Measurements from ENCODE around the gene CLPTM1L.
"Not testable (repeated sequence)": the region's sequence is repeated elsewhere in the genome, so short reads cannot be mapped to it uniquely, and the experiment has no call there.

Gene CLPTM1L

DNA sequence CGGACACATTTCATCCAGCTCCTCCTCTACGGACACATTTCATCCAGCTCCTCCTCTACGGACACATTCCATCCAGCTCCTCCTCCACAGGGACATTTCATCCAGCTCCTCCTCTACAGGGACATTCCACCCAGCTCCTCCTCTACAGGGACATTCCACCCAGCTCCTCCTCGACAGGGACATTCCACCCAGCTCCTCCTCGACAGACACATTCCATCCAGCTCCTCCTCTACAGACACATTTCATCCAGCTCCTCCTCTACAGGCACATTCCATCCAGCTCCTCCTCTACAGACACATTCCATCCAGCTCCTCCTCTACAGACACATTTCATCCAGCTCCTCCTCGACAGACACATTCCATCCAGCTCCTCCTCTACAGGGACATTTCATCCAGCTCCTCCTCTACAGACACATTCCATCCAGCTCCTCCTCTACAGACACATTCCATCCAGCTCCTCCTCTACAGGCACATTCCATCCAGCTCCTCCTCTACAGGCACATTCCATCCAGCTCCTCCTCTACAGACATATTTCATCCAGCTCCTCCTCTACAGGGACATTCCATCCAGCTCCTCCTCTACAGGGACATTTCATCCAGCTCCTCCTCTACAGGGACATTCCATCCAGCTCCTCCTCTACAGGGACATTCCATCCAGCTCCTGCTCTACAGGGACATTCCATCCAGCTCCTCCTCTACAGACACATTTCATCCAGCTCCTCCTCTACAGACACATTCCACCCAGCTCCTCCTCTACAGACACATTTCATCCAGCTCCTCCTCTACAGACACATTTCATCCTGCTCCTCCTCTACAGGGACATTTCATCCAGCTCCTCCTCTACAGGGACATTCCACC, 17.8 kb downstream of the CLPTM1L start:
- H3K4me1 ChIP-seq (ENCODE audit: control insufficient read depth, low read depth, low read length); H3K27me3 ChIP-seq (ENCODE audit: insufficient read depth, low read length, poor library complexity); H2BK120ac ChIP-seq (ENCODE audit: low read depth, low read length); H4K5ac ChIP-seq (ENCODE audit: low read length); H3K18ac ChIP-seq (ENCODE audit: low read length); H2BK15ac ChIP-seq (replicated peaks; ENCODE audit: low read depth); H3K79me2 ChIP-seq (ENCODE audit: control insufficient read depth, insufficient read depth, low read length); H3K4me2 ChIP-seq (ENCODE audit: low read length); H3K79me1 ChIP-seq (ENCODE audit: low read length); H4K8ac ChIP-seq (ENCODE audit: low read depth, low read length); H3K23ac ChIP-seq (ENCODE audit: low read length); H3K56ac ChIP-seq (ENCODE audit: low read length); H3K27ac ChIP-seq (ENCODE audit: low read depth, low read length); H3K9ac ChIP-seq (ENCODE audit: low read length); H2BK5ac ChIP-seq (ENCODE audit: low read length); H3K4me3 ChIP-seq (ENCODE audit: low read length); H3K4ac ChIP-seq (ENCODE audit: low read depth, low read length); H2AK5ac ChIP-seq (ENCODE audit: low read length): not testable (repeated sequence)
- DNase-seq = peak; percentile 84
- WGBS (ENCODE audit: extremely low coverage, insufficient coverage, low lambda C conversion rate) = no CpG with 5 or more reads among the region's 6 CpGs
- H3K36me3 ChIP-seq (ENCODE audit: control insufficient read depth, insufficient read depth, low read length) = peaks cover 24% of the 10 kb centered on the region

- H3K4me2 ChIP-seq (ENCODE audit: low read length); H3K27ac ChIP-seq (ENCODE audit: low read depth, low read length); H3K18ac ChIP-seq (ENCODE audit: low read length); H3K79me2 ChIP-seq (ENCODE audit: control insufficient read depth, insufficient read depth, low read length); H2AK5ac ChIP-seq (ENCODE audit: low read length); H3K4me3 ChIP-seq (ENCODE audit: low read length); H3K56ac ChIP-seq (ENCODE audit: low read length); H2BK15ac ChIP-seq (replicated peaks; ENCODE audit: low read depth); H2BK120ac ChIP-seq (ENCODE audit: low read depth, low read length); H4K5ac ChIP-seq (ENCODE audit: low read length); H3K4me1 ChIP-seq (ENCODE audit: control insufficient read depth, low read depth, low read length); H3K4ac ChIP-seq (ENCODE audit: low read depth, low read length); H3K9ac ChIP-seq (ENCODE audit: low read length); H4K8ac ChIP-seq (ENCODE audit: low read depth, low read length); H2BK5ac ChIP-seq (ENCODE audit: low read length); H3K27me3 ChIP-seq (ENCODE audit: insufficient read depth, low read length, poor library complexity); H3K23ac ChIP-seq (ENCODE audit: low read length); H3K79me1 ChIP-seq (ENCODE audit: low read length): not testable (repeated sequence)
- H3K36me3 ChIP-seq (ENCODE audit: control insufficient read depth, insufficient read depth, low read length) = peaks cover 21% of the 10 kb centered on the region
- WGBS (ENCODE audit: extremely low coverage, insufficient coverage, low lambda C conversion rate) = no CpG with 5 or more reads among the region's 5 CpGs
- DNase-seq = peak; percentile 30
Observed at GRCh38 chr5:1326532-1326875, 18.4 kb downstream of the CLPTM1L start.

- no peak overlapping the region for H3K4me3 ChIP-seq (ENCODE audit: low read length)
- H2AK5ac ChIP-seq (ENCODE audit: low read length) = no peak overlapping the region
- no CpG with 5 or more reads among the region's 22 CpGs for WGBS (ENCODE audit: extremely low coverage, insufficient coverage, low lambda C conversion rate)
- no peak overlapping the region for H3K27ac ChIP-seq (ENCODE audit: low read depth, low read length)
- no peak overlapping the region for H3K23ac ChIP-seq (ENCODE audit: low read length)
- no peak overlapping the region for H3K4ac ChIP-seq (ENCODE audit: low read depth, low read length)
- DNase-seq = no peak
- H3K36me3 ChIP-seq (ENCODE audit: control insufficient read depth, insufficient read depth, low read length) = peaks cover 19% of the 10 kb centered on the region
- H3K27me3 ChIP-seq (ENCODE audit: insufficient read depth, low read length, poor library complexity) = no peaks in the 10 kb centered on the region
- no peaks in the 10 kb centered on the region for H3K4me1 ChIP-seq (ENCODE audit: control insufficient read depth, low read depth, low read length)
- H3K56ac ChIP-seq (ENCODE audit: low read length) = no peak overlapping the region
- no peak overlapping the region for H2BK15ac ChIP-seq (replicated peaks; ENCODE audit: low read depth)
- H3K18ac ChIP-seq (ENCODE audit: low read length) = no peak overlapping the region
- H2BK5ac ChIP-seq (ENCODE audit: low read length) = no peak overlapping the region
- no peak overlapping the region for H3K9ac ChIP-seq (ENCODE audit: low read length)
- no peak overlapping the region for H3K4me2 ChIP-seq (ENCODE audit: low read length)
- no peaks in the 10 kb centered on the region for H3K79me2 ChIP-seq (ENCODE audit: control insufficient read depth, insufficient read depth, low read length)
- H3K79me1 ChIP-seq (ENCODE audit: low read length) = no peaks in the 10 kb centered on the region
- no peak overlapping the region for H4K5ac ChIP-seq (ENCODE audit: low read length)
- H4K8ac ChIP-seq (ENCODE audit: low read depth, low read length) = no peak overlapping the region
- no peak overlapping the region for H2BK120ac ChIP-seq (ENCODE audit: low read depth, low read length)
Observed at GRCh38 chr5:1325870-1326531, 18.9 kb downstream of the CLPTM1L start.

DNA sequence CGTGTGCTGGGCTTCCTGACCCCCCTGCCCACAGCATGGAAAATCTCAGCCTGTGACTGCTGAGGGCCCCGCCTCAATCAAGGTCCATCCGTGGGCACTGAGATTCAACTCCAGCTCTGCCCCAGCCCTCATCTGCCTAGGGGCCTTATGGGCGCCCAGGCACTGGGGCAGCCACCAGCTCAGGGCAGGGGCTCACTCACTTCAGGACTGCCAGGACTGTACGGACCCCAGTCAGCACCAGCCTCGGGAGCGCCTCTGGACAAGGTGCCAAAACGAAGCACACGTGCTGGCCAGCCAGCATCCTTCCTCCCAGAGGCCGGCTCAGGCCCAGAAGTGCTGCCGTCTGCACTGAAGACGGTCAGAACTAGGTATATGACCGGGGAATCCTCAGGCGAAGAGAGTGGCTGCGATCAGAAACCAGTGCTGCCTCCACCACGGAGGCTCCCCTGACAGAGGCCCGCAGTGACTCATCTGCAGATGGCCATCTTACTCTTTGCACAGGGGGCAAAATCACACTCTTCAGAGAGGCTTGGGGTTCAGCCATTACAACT, 19.6 kb downstream of the CLPTM1L start:
- H3K56ac ChIP-seq (ENCODE audit: low read length) = no peak overlapping the region

DNA sequence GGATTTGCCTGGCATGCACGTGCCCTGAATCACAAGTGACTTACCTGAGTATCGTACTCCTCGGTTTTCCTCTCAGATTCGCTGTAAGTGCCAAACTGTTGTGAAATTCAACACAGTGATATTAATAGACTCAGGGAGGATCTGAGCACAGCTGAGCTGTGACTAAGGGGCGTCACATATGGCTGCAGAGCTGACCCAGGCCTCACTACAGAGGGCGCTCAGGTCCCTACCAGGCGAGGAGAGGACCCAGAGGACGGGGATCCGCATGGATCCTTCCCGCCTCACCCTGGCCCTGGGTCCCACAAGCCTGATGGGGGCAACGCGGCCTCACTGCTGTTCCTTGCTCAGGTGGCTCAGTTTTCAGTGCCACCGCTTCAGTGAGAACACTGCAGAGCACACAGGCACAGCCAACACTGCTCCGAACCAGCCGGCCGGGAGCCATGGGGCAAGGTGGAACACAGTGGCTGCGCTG, 20.1 kb downstream of the CLPTM1L start:
- no CpG with 5 or more reads among the region's 17 CpGs for WGBS (ENCODE audit: extremely low coverage, insufficient coverage, low lambda C conversion rate)

More for the DNA sequence above, 19.6 kb downstream of the CLPTM1L start:
- no peak overlapping the region for H3K27ac ChIP-seq (ENCODE audit: low read depth, low read length)
- H3K9ac ChIP-seq (ENCODE audit: low read length) = no peak overlapping the region
- H3K4me3 ChIP-seq (ENCODE audit: low read length) = no peak overlapping the region
- no peaks in the 10 kb centered on the region for H3K79me1 ChIP-seq (ENCODE audit: low read length)
- DNase-seq = no peak
- H2BK15ac ChIP-seq (replicated peaks; ENCODE audit: low read depth) = no peak overlapping the region
- whole genome bisulfite sequencing (ENCODE audit: extremely low coverage, insufficient coverage, low lambda C conversion rate) = no CpG with 5 or more reads among the region's 17 CpGs
- H4K5ac ChIP-seq (ENCODE audit: low read length) = no peak overlapping the region
- H2BK5ac ChIP-seq (ENCODE audit: low read length) = no peak overlapping the region
- H3K4me1 ChIP-seq (ENCODE audit: control insufficient read depth, low read depth, low read length) = no peaks in the 10 kb centered on the region
- no peak overlapping the region for H3K4ac ChIP-seq (ENCODE audit: low read depth, low read length)
- no peaks in the 10 kb centered on the region for H3K27me3 ChIP-seq (ENCODE audit: insufficient read depth, low read length, poor library complexity)
- no peak overlapping the region for H4K8ac ChIP-seq (ENCODE audit: low read depth, low read length)
- no peak overlapping the region for H3K18ac ChIP-seq (ENCODE audit: low read length)
- peaks cover 17% of the 10 kb centered on the region for H3K36me3 ChIP-seq (ENCODE audit: control insufficient read depth, insufficient read depth, low read length)
- no peaks in the 10 kb centered on the region for H3K79me2 ChIP-seq (ENCODE audit: control insufficient read depth, insufficient read depth, low read length)
- H3K4me2 ChIP-seq (ENCODE audit: low read length) = no peak overlapping the region
- no peak overlapping the region for H3K23ac ChIP-seq (ENCODE audit: low read length)
- no peak overlapping the region for H2BK120ac ChIP-seq (ENCODE audit: low read depth, low read length)
- H2AK5ac ChIP-seq (ENCODE audit: low read length) = no peak overlapping the region

More for the DNA sequence above, 20.1 kb downstream of the CLPTM1L start:
- H3K79me1 ChIP-seq (ENCODE audit: low read length) = no peaks in the 10 kb centered on the region
- no peaks in the 10 kb centered on the region for H3K4me1 ChIP-seq (ENCODE audit: control insufficient read depth, low read depth, low read length)
- H2BK5ac ChIP-seq (ENCODE audit: low read length) = no peak overlapping the region
- H4K5ac ChIP-seq (ENCODE audit: low read length) = no peak overlapping the region
- peaks cover 13% of the 10 kb centered on the region for H3K36me3 ChIP-seq (ENCODE audit: control insufficient read depth, insufficient read depth, low read length)
- no peak for DNase-seq
- H4K8ac ChIP-seq (ENCODE audit: low read depth, low read length) = no peak overlapping the region
- no peaks in the 10 kb centered on the region for H3K79me2 ChIP-seq (ENCODE audit: control insufficient read depth, insufficient read depth, low read length)
- no peak overlapping the region for H2BK15ac ChIP-seq (replicated peaks; ENCODE audit: low read depth)
- no peak overlapping the region for H3K9ac ChIP-seq (ENCODE audit: low read length)
- H3K4ac ChIP-seq (ENCODE audit: low read depth, low read length) = no peak overlapping the region
- H3K27me3 ChIP-seq (ENCODE audit: insufficient read depth, low read length, poor library complexity) = no peaks in the 10 kb centered on the region
- H2BK120ac ChIP-seq (ENCODE audit: low read depth, low read length) = no peak overlapping the region
- H3K4me3 ChIP-seq (ENCODE audit: low read length) = no peak overlapping the region
- H3K18ac ChIP-seq (ENCODE audit: low read length) = no peak overlapping the region
- no peak overlapping the region for H3K27ac ChIP-seq (ENCODE audit: low read depth, low read length)
- H3K56ac ChIP-seq (ENCODE audit: low read length) = no peak overlapping the region
- H2AK5ac ChIP-seq (ENCODE audit: low read length) = no peak overlapping the region
- no peak overlapping the region for H3K23ac ChIP-seq (ENCODE audit: low read length)
- H3K4me2 ChIP-seq (ENCODE audit: low read length) = no peak overlapping the region

Data from mesendoderm (in vitro differentiated cells).